Activated T-helper 1 cell treated with Interleukin-2 at 50 U/mL for 16 hours (primary cell): ENCODE data around the gene PIERCE2.
"Not testable (repeated sequence)": the region's sequence is repeated elsewhere in the genome, so short reads cannot be mapped to it uniquely, and the experiment has no call there.

ENCODE experiments used
- DNase-seq: peaks from one replicate; pipeline ENCODE4 v3.0.0-alpha.2; 2020; ENCODE audit warnings: low read depth

Gene PIERCE2

DNA sequence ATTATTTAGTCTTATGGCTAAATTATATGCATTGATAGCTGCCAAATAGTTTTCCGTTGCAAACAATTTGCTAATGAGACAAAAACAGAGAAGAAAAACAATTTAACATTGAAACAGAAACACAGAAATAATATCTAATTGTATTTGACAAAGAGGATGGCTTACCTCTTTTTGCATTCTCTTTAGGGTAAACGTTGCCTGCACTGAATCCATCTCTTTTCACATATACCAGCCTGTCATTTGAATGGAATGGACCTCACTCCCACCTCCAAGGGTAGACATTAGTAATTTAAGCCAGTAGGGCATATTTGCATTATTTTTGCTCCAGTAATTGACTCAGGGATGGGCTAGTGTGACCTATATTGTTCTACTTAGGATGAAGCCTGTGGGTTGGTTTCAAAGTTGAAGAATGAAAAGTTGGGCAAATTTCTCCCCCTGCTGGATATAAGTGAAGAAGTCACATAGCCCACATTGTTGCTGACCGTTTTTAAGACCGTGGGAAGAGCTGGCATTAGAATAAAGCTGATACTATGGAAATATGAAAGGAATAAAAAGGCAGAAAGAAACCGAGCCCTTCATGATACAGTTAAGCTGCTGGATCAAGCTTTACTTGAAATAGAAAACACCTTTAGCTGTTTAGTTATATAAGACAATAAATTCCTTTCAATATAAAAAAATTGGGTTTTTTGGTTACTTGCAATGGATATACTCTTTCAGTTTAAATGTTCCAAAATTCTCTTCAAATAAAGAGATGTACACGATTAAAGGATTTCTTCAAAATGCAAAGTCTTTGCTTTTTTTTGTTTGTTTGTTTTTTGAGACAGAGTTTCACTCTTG lies 26.9 kb downstream of the PIERCE2 start:
- DNase-seq = no peak

DNA sequence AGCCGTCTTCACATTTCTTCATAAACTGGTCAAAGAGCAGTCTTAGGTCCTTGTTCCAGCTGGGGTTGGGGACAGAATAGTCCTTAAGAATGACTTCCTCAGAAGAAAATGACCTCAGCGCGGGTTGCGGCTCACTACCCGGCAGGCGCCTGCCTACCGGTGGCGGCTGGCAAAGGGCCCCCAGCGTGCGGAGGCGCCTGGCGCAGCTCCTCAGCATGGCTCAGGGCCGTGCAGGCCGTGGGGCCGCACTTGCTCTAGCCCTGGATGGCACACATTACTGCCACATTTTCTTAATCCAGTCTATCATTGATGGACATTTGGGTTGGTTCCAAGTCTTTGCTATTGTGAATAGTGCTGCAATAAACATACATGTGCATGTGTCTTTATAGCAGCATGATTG lies 34.8 kb downstream of the PIERCE2 start:
- DNase-seq = not testable (repeated sequence)

DNA sequence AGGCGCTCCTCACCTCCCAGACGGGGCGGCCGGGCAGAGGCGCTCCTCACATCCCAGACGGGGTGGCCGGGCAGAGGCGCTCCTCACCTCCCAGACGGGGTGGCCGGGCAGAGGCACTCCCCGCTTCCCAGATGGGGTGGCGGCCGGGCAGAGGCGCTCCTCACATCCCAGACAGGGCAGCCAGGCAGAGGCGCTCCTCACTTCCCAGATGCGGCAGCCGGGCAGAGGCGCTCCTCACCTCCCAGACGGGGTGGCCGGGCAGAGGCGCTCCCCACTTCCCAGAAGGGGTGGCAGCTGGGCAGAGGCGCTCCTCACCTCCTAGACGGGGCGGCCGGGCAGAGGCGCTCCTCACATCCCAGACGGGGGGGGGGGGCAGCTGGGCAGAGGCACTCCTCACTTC lies 37.6 kb downstream of the PIERCE2 start:
- not testable (repeated sequence) for DNase-seq

DNA sequence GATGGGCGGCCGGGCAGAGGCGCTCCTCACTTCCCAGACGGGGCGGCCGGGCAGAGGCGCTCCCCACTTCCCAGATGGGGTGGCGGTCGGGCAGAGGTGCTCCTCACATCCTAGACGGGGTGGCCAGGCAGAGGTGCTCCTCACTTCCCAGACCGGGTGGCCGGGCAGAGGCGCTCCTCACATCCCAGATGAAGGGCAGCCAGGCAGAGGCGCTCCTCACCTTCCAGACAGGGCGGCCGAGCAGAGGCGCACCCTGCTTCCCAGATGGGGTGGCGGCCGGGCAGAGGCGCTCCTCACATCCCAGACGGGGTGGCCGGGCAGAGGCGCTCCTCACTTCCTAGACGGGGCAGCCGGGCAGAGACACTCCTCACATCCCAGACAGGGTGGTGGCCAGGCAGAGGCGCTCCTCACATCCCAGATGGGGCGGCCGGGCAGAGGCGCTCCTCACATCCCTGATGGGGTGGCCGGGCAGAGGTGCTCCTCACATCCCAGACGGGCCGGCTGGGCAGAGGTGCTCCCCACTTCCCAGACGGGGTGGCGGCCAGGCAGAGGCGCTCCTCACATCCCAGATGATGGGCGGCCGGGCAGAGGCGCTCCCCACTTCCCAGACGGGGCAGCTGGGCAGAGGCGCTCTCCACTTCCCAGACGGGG lies 38.2 kb downstream of the PIERCE2 start:
- not testable (repeated sequence) for DNase-seq

DNA sequence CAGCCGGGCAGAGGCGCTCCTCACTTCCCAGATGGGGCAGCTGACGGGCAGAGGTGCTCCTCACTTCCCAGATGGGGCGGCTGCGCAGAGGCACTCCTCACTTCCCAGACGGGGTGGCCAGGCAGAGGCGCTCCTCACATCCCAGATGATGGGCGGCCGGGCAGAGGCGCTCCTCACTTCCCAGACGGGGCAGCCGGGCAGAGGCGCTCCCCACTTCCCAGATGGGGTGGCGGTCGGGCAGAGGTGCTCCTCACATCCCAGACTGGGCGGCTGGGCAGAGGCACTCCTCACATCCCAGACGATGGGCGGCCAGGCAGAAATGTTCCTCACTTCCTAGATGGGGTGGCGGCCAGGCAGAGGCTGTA lies 38.7 kb downstream of the PIERCE2 start:
- not testable (repeated sequence) for DNase-seq

DNA sequence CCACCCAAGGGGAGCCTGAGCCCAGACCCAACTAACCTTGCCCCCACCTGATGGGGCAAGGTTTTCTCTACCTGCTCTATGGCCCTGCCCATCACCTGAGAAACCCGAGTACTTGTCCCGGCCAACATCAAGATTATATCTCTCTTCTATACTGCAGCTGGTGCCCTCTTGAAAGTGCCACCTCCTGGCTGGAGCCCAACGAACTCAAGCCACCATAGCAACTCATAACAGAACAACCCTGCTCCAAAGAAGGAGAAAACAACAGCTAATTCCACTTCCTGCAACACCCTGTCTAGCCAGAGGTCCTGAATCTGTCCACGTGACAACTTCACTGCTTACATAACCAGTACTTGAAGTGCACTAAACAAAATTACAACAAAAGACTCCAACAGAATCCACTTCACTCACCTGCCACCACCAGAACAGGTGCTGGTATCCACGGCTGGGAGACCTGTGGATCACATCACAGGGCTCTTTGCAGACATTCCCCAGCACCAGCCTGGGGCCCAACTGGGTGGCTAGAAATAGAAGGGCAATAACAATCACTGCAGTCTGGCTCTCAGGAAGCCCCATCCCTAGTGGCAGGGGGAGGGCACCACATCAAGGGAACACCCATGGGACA lies 49.2 kb downstream of the PIERCE2 start:
- DNase-seq = no peak

DNA sequence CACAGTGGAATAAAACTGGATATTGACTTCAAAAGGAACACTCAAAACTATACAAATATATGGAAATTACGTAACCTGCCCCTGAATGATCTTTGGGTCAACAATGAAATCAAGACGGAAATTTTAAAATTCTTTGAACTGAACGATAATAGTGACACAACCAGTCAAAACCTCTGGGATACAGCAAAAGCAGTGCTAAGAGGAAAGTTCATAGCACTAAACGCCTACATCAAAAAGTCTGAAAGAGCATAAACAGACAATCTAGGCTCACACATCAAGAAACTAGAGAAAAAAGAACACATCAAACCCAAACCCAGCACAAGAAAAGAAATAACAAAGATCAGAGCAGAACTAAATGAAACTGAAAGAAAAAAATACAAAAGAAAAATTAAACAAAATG lies 53.2 kb downstream of the PIERCE2 start:
- no peak for DNase-seq

DNA sequence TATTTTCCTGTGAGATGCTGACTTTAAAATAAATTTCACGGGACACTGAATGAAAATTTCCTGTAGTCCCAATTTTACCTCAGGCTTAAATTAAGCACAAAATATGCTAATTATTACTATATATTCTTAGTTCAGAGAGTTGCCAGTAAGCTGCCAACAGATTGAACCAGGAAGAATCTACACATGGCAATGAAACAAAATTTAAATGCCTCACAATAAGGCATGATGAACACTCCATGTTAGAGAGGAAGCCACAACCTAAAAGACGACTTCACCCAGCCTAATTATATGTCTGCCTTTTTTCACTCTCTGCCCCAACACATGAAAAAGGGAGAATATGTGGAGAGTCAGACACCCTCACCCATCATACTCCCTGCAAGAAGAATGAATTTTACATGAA lies 60.0 kb downstream of the PIERCE2 start:
- DNase-seq = no peak
